GM23338 (cell line): ENCODE measurements around the gene KCNMB2. TPM values are rescaled to one million over a fixed set of nuclear protein-coding genes. Genes with fewer than 3 reads are reported as not detected.

Experiments used
- ATAC-seq: fragments of 200-7000 bp; cut with Tn5 transposase; 3 replicates; pipeline ENCODE4 v1.9.1; 2020
- DNase-seq: peaks from one replicate; pipeline ENCODE4 v3.0.0-alpha.2; 2015; ENCODE audit warnings: low spot score
- H2AFZ ChIP-seq: fragments of 200-600 bp; sonication (generic); 2 replicates; pipeline ENCODE4 v1.8.0; 2016; ENCODE audit warnings: antibody characterized with exemption, mild to moderate bottlenecking, moderate library complexity
- H3F3A ChIP-seq: fragments of 200-600 bp; sonication (generic); replicated peaks from 2 replicates; pipeline ENCODE4 v1.8.0; 2017; ENCODE audit warnings: antibody characterized with exemption, mixed run types, low read depth
- H3K27ac ChIP-seq: fragments of 200-600 bp; sonication (generic); 2 replicates; pipeline ENCODE4 v1.6.1; 2016; ENCODE audit warnings: low read depth
- H3K27me3 ChIP-seq: fragments of 200-600 bp; sonication (generic); 2 replicates; pipeline ENCODE4 v1.8.0; 2016; ENCODE audit warnings: mild to moderate bottlenecking, mixed run types, moderate library complexity; ENCODE audit not compliant: insufficient read depth
- H3K36me3 ChIP-seq: fragments of 200-600 bp; sonication (generic); 2 replicates; pipeline ENCODE4 v1.8.0; 2016; ENCODE audit warnings: mild to moderate bottlenecking; ENCODE audit not compliant: insufficient read depth
- H3K4me1 ChIP-seq: fragments of 200-600 bp; sonication (generic); 2 replicates; pipeline ENCODE4 v1.8.0; 2016; ENCODE audit warnings: mild to moderate bottlenecking, moderate library complexity; ENCODE audit not compliant: insufficient read depth
- H3K4me2 ChIP-seq: fragments of 200-600 bp; sonication (generic); 2 replicates; pipeline ENCODE4 v1.7.1; 2017; ENCODE audit warnings: mixed run types
- H3K4me3 ChIP-seq: fragments of 200-600 bp; sonication (generic); 2 replicates; pipeline ENCODE4 v1.6.1; 2016; ENCODE audit warnings: mixed run types
- H3K79me2 ChIP-seq: fragments of 200-600 bp; sonication (generic); replicated peaks from 2 replicates; pipeline ENCODE4 v1.8.0; 2017; ENCODE audit warnings: mild to moderate bottlenecking; ENCODE audit not compliant: insufficient read depth
- H3K9me2 ChIP-seq: fragments of 200-600 bp; sonication (generic); 2 replicates; pipeline ENCODE4 v1.8.0; 2017; ENCODE audit not compliant: insufficient read depth
- H4K20me1 ChIP-seq: fragments of 200-600 bp; sonication (generic); replicated peaks from 2 replicates; pipeline ENCODE4 v1.8.0; 2017; ENCODE audit warnings: mild to moderate bottlenecking; ENCODE audit not compliant: insufficient read depth
- H3K27ac Mint-ChIP-seq: 2 replicates; pipeline ENCODE4 v1.8.0; 2020; ENCODE audit warnings: inconsistent platforms, mild to moderate bottlenecking, moderate library complexity, mixed read lengths
- H3K27me3 Mint-ChIP-seq: 3 replicates; pipeline ENCODE4 v1.8.0; 2022; ENCODE audit warnings: low read depth, mild to moderate bottlenecking, moderate library complexity, mixed read lengths, inconsistent platforms; ENCODE audit not compliant: insufficient read depth, poor library complexity
- H3K36me3 Mint-ChIP-seq: 3 replicates; pipeline ENCODE4 v1.8.0; 2021; ENCODE audit warnings: low read depth, mild to moderate bottlenecking, inconsistent platforms, moderate library complexity, mixed read lengths
- H3K4me1 Mint-ChIP-seq: 3 replicates; pipeline ENCODE4 v1.8.0; 2020; ENCODE audit warnings: mild to moderate bottlenecking, inconsistent platforms, mixed read lengths
- H3K4me3 Mint-ChIP-seq: 3 replicates; pipeline ENCODE4 v1.8.0; 2021; ENCODE audit warnings: moderate library complexity, mild to moderate bottlenecking, inconsistent platforms, mixed read lengths
- H3K9me3 Mint-ChIP-seq: 3 replicates; pipeline ENCODE4 v1.8.0; 2020; ENCODE audit warnings: moderate library complexity, mild to moderate bottlenecking, inconsistent platforms, mixed read lengths
- EZH2 ChIP-seq: fragments of 200-600 bp; sonication (generic); IDR thresholded peaks from one replicate; pipeline ENCODE4 v1.8.0; 2017; ENCODE audit warnings: antibody characterized with exemption, mild to moderate bottlenecking, low read depth; ENCODE audit not compliant: unreplicated experiment
- JUNB ChIP-seq: IDR thresholded peaks from one replicate; pipeline ENCODE4 v1.6.1; 2016; ENCODE audit warnings: antibody characterized with exemption; ENCODE audit not compliant: unreplicated experiment
- REST ChIP-seq: IDR thresholded peaks from one replicate; pipeline ENCODE4 v1.6.1; 2018; ENCODE audit warnings: antibody characterized with exemption; ENCODE audit not compliant: unreplicated experiment
- STAT1 ChIP-seq: IDR thresholded peaks from one replicate; pipeline ENCODE4 v1.6.1; 2016; ENCODE audit warnings: antibody characterized with exemption; ENCODE audit not compliant: unreplicated experiment
- ZNF114 ChIP-seq: fragments of 250-450 bp; sonication (Bioruptor Pico); IDR thresholded peaks from 2 replicates; pipeline ENCODE4 v1.5.0; 2020; ENCODE audit warnings: mild to moderate bottlenecking, moderate library complexity
- ZNF462 ChIP-seq: fragments of 250-450 bp; sonication (Bioruptor Pico); IDR thresholded peaks from 2 replicates; pipeline ENCODE4 v1.5.0; 2020; ENCODE audit warnings: mild to moderate bottlenecking, moderate library complexity
- polyA plus RNA-seq: library from polyadenylated mRNA; unstranded; fragments of >200 nt; fragmentation: Nextera tagmentation; extraction: Ambion mirVana; gene quantifications from 2 replicates; pipeline ENCODE4 v1.2.1, GENCODE V29; 2016
- total RNA-seq: library from RNA; depleted of rRNA; stranded (reverse); fragments of >200 nt; shearing (Covaris generic); gene quantifications from 2 replicates; pipeline ENCODE4 v1.2.3, GENCODE V29; 2014
- TF ChIP-seq, protein P1 (sequence below), 2 experiments: fragments of 200-600 bp in 1 of 2; sonication (generic) in 1 of 2; conservative IDR thresholded peaks; 2 replicates each; pipeline versions ENCODE4 v1.5.1 to v1.6.1; 2016 to 2017; ENCODE audit warnings: antibody characterized with exemption in 2 of 2, low read depth in 2 of 2, mild to moderate bottlenecking in 2 of 2, moderate library complexity in 1 of 2

Gene KCNMB2
- total and polyA plus RNA-seq, 2 experiments from 2014 or later = 0.53 TPM; not detected in 1

- TF ChIP-seq ZNF462 = no peak
These were observed 286.5 kb downstream of the KCNMB2 start (continued) for GRCh38 chr3:178822722-178823121.

DNA sequence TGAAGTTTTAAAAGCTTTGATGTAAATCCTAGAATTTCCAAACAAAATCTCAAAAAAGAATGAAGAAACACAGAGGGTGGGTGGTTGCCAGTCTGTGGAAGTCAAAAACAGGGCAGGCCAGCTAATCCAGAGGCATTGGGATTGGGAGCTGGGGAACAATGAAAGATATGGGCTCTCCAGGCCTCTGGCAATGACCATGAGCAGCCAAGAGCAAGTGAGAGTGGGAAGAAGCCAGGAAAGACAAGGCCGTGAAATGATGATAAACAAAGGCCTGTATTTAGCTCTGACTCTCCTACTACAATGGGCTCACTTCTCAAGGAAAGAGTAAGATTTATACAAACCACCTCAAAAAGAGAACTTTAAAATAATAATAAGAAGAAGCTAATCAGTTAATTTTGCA, 286.9 kb downstream of the KCNMB2 start:
- no peak for ATAC-seq
- no peak overlapping the region for H3K27ac Mint-ChIP-seq
- no peak overlapping the region for H3K4me2 ChIP-seq

More for the DNA sequence above, 286.9 kb downstream of the KCNMB2 start:
- H3K27me3 Mint-ChIP-seq = no peaks in the 10 kb centered on the region
- Histone ChIP-seq H3K4me1 (peaks cover 14% of the 10 kb centered on the region), H3K4me3 (no peak overlapping the region), H4K20me1 (no peaks in the 10 kb centered on the region), H3K79me2 (no peaks in the 10 kb centered on the region; the same call in 1 of the 2 replicates), H3K9me2 (no peaks in the 10 kb centered on the region), H3K27ac (no peak overlapping the region), H3K36me3 (no peaks in the 10 kb centered on the region), H2AFZ (no peak overlapping the region), H3K27me3 (no peaks in the 10 kb centered on the region), H3F3A (no peaks in the 10 kb centered on the region)
- no peak for TF ChIP-seq EZH2
- TF ChIP-seq, protein P1, sequence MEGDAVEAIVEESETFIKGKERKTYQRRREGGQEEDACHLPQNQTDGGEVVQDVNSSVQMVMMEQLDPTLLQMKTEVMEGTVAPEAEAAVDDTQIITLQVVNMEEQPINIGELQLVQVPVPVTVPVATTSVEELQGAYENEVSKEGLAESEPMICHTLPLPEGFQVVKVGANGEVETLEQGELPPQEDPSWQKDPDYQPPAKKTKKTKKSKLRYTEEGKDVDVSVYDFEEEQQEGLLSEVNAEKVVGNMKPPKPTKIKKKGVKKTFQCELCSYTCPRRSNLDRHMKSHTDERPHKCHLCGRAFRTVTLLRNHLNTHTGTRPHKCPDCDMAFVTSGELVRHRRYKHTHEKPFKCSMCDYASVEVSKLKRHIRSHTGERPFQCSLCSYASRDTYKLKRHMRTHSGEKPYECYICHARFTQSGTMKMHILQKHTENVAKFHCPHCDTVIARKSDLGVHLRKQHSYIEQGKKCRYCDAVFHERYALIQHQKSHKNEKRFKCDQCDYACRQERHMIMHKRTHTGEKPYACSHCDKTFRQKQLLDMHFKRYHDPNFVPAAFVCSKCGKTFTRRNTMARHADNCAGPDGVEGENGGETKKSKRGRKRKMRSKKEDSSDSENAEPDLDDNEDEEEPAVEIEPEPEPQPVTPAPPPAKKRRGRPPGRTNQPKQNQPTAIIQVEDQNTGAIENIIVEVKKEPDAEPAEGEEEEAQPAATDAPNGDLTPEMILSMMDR (conservative IDR thresholded peaks at IDR 0.05; ENCODE audit: low read depth in 2 of 2) = no peak
- no peak for TF ChIP-seq JUNB
- no peak for TF ChIP-seq ZNF114 (CRISPR knock-in tag)
- TF ChIP-seq STAT1 = no peak
- no peak for TF ChIP-seq REST
- H3K4me3 Mint-ChIP-seq = no peak overlapping the region
- no peaks in the 10 kb centered on the region for H3K9me3 Mint-ChIP-seq
- H3K36me3 Mint-ChIP-seq = no peaks in the 10 kb centered on the region
- peaks cover 23% of the 10 kb centered on the region for H3K4me1 Mint-ChIP-seq
- no peak for DNase-seq
